Stimulated activated effector memory CD8-positive, alpha-beta T cell treated with anti-CD3 and anti-CD28 coated beads, Interleukin-12 subunit alpha, Interleukin-12 subunit beta, amount 100 ng/mL, for 72 hours (primary cell): ENCODE data around the gene ACTRT2.

ENCODE experiments used
- ATAC-seq: fragments of 150-1000 bp; cut with Tn5 transposase; 2 replicates; pipeline ENCODE4 v1.10.0; 2021
- DNase-seq, 2 donors: peaks; one replicate each; pipeline ENCODE4 v3.0.0; 2021 to 2022; ENCODE audit warnings: low spot score in 2 of 2
- H3K27ac Mint-ChIP-seq: one replicate; pipeline ENCODE4 v1.8.0; 2022; ENCODE audit warnings: mild to moderate bottlenecking, mixed read lengths
- H3K36me3 Mint-ChIP-seq: one replicate; pipeline ENCODE4 v1.8.0; 2022; ENCODE audit warnings: mild to moderate bottlenecking, mixed read lengths
- H3K4me1 Mint-ChIP-seq: one replicate; pipeline ENCODE4 v1.8.0; 2022; ENCODE audit warnings: mixed read lengths
- H3K4me3 Mint-ChIP-seq: one replicate; pipeline ENCODE4 v1.8.0; 2022; ENCODE audit warnings: mild to moderate bottlenecking, mixed read lengths
- H3K9me3 Mint-ChIP-seq: one replicate; pipeline ENCODE4 v1.8.0; 2022; ENCODE audit warnings: mixed read lengths

ACTRT2 gene

GRCh38 chr1:3038113-3038551, 16.9 kb downstream of the ACTRT2 start:
- Mint-ChIP-seq H3K4me1 (peaks cover 6% of the 10 kb centered on the region), H3K9me3 (no peaks in the 10 kb centered on the region), H3K4me3 (no peak overlapping the region), H3K27ac (no peak overlapping the region), H3K36me3 (no peaks in the 10 kb centered on the region)
- DNase-seq (no peak), ATAC-seq (no peak)

- ATAC-seq: no peak
- H3K4me3 Mint-ChIP-seq: no peak overlapping the region
These were observed 17.4 kb downstream of the ACTRT2 start for GRCh38 chr1:3038571-3039181.

GRCh38 chr1:3040004-3040403, 18.7 kb downstream of the ACTRT2 start:
- H3K36me3 Mint-ChIP-seq: no peaks in the 10 kb centered on the region
- ATAC-seq: no peak
- no peak overlapping the region for H3K27ac Mint-ChIP-seq
- no peak for DNase-seq
- no peaks in the 10 kb centered on the region for H3K4me1 Mint-ChIP-seq
- no peak overlapping the region for H3K4me3 Mint-ChIP-seq
- H3K9me3 Mint-ChIP-seq: no peaks in the 10 kb centered on the region

More at GRCh38 chr1:3038571-3039181, 17.4 kb downstream of the ACTRT2 start:
- no peak for DNase-seq
- Mint-ChIP-seq H3K36me3 (no peaks in the 10 kb centered on the region), H3K4me1 (peaks cover under 1% of the 10 kb centered on the region), H3K27ac (no peak overlapping the region), H3K9me3 (no peaks in the 10 kb centered on the region)

- Mint-ChIP-seq H3K9me3 (no peaks in the 10 kb centered on the region), H3K4me1 (no peaks in the 10 kb centered on the region), H3K4me3 (no peak overlapping the region), H3K36me3 (no peaks in the 10 kb centered on the region), H3K27ac (no peak overlapping the region)
- DNase-seq (no peak), ATAC-seq (no peak)
These were observed 21.2 kb downstream of the ACTRT2 start for GRCh38 chr1:3042481-3042880.

GRCh38 chr1:3049164-3049563, 27.9 kb downstream of the ACTRT2 start:
- ATAC-seq (no peak), DNase-seq (no peak)
- H3K4me1 Mint-ChIP-seq: no peaks in the 10 kb centered on the region
- H3K27ac Mint-ChIP-seq: no peak overlapping the region
- no peaks in the 10 kb centered on the region for H3K36me3 Mint-ChIP-seq
- H3K9me3 Mint-ChIP-seq: peaks cover 5% of the 10 kb centered on the region
- no peak overlapping the region for H3K4me3 Mint-ChIP-seq

- Mint-ChIP-seq H3K36me3 (no peaks in the 10 kb centered on the region), H3K9me3 (peaks cover 5% of the 10 kb centered on the region), H3K27ac (no peak overlapping the region), H3K4me3 (no peak overlapping the region), H3K4me1 (no peaks in the 10 kb centered on the region)
- no peak for ATAC-seq
- DNase-seq: no peak
These were observed 28.6 kb downstream of the ACTRT2 start for GRCh38 chr1:3049905-3050304.

- H3K36me3 Mint-ChIP-seq: no peaks in the 10 kb centered on the region
- DNase-seq (no peak), ATAC-seq (no peak)
- H3K9me3 Mint-ChIP-seq: peaks cover 5% of the 10 kb centered on the region
- no peak overlapping the region for H3K27ac Mint-ChIP-seq
- no peaks in the 10 kb centered on the region for H3K4me1 Mint-ChIP-seq
- H3K4me3 Mint-ChIP-seq: no peak overlapping the region
These were observed 29.3 kb downstream of the ACTRT2 start for GRCh38 chr1:3050603-3051002.

- no peak for ATAC-seq
- Mint-ChIP-seq H3K4me1 (no peaks in the 10 kb centered on the region), H3K27ac (no peak overlapping the region)
These were observed 30.3 kb downstream of the ACTRT2 start for GRCh38 chr1:3051270-3052268.

GRCh38 chr1:3052501-3052900, 31.2 kb downstream of the ACTRT2 start:
- ATAC-seq (no peak), DNase-seq (no peak)
- no peak overlapping the region for H3K27ac Mint-ChIP-seq
- peaks cover 5% of the 10 kb centered on the region for H3K9me3 Mint-ChIP-seq
- H3K4me1 Mint-ChIP-seq: no peaks in the 10 kb centered on the region
- no peak overlapping the region for H3K4me3 Mint-ChIP-seq
- H3K36me3 Mint-ChIP-seq: no peaks in the 10 kb centered on the region

More at GRCh38 chr1:3051270-3052268, 30.3 kb downstream of the ACTRT2 start:
- no peaks in the 10 kb centered on the region for H3K36me3 Mint-ChIP-seq
- no peak overlapping the region for H3K4me3 Mint-ChIP-seq
- peaks cover 5% of the 10 kb centered on the region for H3K9me3 Mint-ChIP-seq
- DNase-seq: no peak

GRCh38 chr1:3053366-3053980, 32.2 kb downstream of the ACTRT2 start:
- Mint-ChIP-seq H3K4me1 (no peaks in the 10 kb centered on the region), H3K27ac (no peak overlapping the region)

GRCh38 chr1:3053986-3054385, 32.7 kb downstream of the ACTRT2 start:
- Mint-ChIP-seq H3K4me3 (no peak overlapping the region), H3K27ac (no peak overlapping the region), H3K9me3 (peaks cover 5% of the 10 kb centered on the region), H3K4me1 (no peaks in the 10 kb centered on the region), H3K36me3 (no peaks in the 10 kb centered on the region)
- no peak for DNase-seq
- no peak for ATAC-seq

More at GRCh38 chr1:3053366-3053980, 32.2 kb downstream of the ACTRT2 start:
- Mint-ChIP-seq H3K9me3 (peaks cover 5% of the 10 kb centered on the region), H3K4me3 (no peak overlapping the region), H3K36me3 (no peaks in the 10 kb centered on the region)
- DNase-seq (no peak), ATAC-seq (no peak)

- ATAC-seq (no peak), DNase-seq (no peak)
- H3K36me3 Mint-ChIP-seq: no peaks in the 10 kb centered on the region
- H3K9me3 Mint-ChIP-seq: peaks cover 5% of the 10 kb centered on the region
- H3K27ac Mint-ChIP-seq: no peak overlapping the region
- H3K4me3 Mint-ChIP-seq: no peak overlapping the region
- no peaks in the 10 kb centered on the region for H3K4me1 Mint-ChIP-seq
These were observed 33.2 kb downstream of the ACTRT2 start for GRCh38 chr1:3054474-3054873.

GRCh38 chr1:3055051-3055450, 33.8 kb downstream of the ACTRT2 start:
- DNase-seq (no peak), ATAC-seq (no peak)
- Mint-ChIP-seq H3K4me3 (no peak overlapping the region), H3K9me3 (peaks cover 5% of the 10 kb centered on the region), H3K4me1 (no peaks in the 10 kb centered on the region), H3K36me3 (no peaks in the 10 kb centered on the region), H3K27ac (no peak overlapping the region)

GRCh38 chr1:3056641-3057040, 35.4 kb downstream of the ACTRT2 start:
- no peaks in the 10 kb centered on the region for H3K36me3 Mint-ChIP-seq
- no peak for DNase-seq
- H3K4me1 Mint-ChIP-seq: no peaks in the 10 kb centered on the region
- ATAC-seq: no peak
- H3K4me3 Mint-ChIP-seq: no peak overlapping the region
- H3K27ac Mint-ChIP-seq: no peak overlapping the region
- H3K9me3 Mint-ChIP-seq: peaks cover 5% of the 10 kb centered on the region

- no peaks in the 10 kb centered on the region for H3K4me1 Mint-ChIP-seq
- no peaks in the 10 kb centered on the region for H3K9me3 Mint-ChIP-seq
- DNase-seq (no peak), ATAC-seq (no peak)
- H3K4me3 Mint-ChIP-seq: no peak overlapping the region
- H3K36me3 Mint-ChIP-seq: no peaks in the 10 kb centered on the region
- no peak overlapping the region for H3K27ac Mint-ChIP-seq
These were observed 37.2 kb downstream of the ACTRT2 start for GRCh38 chr1:3058263-3059030.
